C4-2B (cell line): ENCODE data around the gene SLC34A3.

Experiments
- ZFX ChIP-seq: fragments of 450-650 bp; IDR thresholded peaks from 2 replicates; pipeline ENCODE4 v1.6.1; 2017
- TF ChIP-seq, protein P1 (sequence below): fragments of 450-650 bp; conservative IDR thresholded peaks from 2 replicates; pipeline ENCODE4 v1.5.1; 2017; ENCODE audit warnings: mild to moderate bottlenecking

DNA sequence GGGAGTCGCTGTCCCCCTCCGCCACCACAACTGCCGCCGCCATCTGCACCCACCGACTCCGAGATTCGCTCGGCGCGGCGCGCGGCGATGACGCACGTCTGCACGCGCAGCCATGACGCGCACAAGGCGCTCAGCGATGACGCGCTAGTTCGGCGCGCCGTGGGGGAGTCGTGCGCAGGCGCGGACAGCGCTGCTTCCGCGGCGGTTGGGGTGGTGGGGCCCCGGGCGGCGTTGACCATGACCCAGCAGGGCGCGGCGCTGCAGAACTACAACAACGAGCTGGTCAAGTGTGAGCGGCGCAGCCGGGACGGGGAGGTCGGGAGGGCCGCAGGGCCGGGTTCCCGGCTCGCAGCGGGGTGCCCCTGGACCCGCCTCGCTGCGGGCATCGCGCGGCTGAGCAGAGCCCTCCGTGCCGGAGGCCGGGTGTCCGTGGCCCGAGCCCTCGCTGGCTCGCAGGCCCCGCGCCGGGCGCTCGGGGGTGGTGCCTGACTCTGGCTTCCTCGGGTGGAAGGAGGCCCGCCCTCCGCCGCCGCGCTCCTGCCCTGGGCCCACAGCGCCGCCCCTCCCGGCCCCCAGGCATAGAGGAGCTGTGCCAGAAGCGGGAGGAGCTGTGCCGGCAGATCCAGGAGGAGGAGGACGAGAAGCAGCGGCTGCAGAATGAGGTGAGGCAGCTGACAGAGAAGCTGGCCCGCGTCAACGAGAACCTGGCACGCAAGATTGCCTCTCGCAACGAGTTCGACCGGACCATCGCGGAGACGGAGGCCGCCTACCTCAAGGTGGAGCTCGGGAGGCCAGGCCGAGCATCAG lies 42.0 kb upstream of the SLC34A3 start, which contains the start of the genes ANAPC2 and SSNA1:
- TF ChIP-seq, protein P1, sequence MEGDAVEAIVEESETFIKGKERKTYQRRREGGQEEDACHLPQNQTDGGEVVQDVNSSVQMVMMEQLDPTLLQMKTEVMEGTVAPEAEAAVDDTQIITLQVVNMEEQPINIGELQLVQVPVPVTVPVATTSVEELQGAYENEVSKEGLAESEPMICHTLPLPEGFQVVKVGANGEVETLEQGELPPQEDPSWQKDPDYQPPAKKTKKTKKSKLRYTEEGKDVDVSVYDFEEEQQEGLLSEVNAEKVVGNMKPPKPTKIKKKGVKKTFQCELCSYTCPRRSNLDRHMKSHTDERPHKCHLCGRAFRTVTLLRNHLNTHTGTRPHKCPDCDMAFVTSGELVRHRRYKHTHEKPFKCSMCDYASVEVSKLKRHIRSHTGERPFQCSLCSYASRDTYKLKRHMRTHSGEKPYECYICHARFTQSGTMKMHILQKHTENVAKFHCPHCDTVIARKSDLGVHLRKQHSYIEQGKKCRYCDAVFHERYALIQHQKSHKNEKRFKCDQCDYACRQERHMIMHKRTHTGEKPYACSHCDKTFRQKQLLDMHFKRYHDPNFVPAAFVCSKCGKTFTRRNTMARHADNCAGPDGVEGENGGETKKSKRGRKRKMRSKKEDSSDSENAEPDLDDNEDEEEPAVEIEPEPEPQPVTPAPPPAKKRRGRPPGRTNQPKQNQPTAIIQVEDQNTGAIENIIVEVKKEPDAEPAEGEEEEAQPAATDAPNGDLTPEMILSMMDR, result peak; percentile 79
- TF ChIP-seq ZFX, result peak; percentile 83; the same call in 1 of the 2 replicates
